KOPT-K1 (cell line): ENCODE data around the gene OSBPL1A.

Experiments
- H3K27ac ChIP-seq: fragments of 200-600 bp; sonication (generic); 2 replicates; pipeline ENCODE4 v1.5.1; 2016; ENCODE audit warnings: antibody characterized with exemption, mild to moderate bottlenecking, low read depth, low read length; ENCODE audit not compliant: poor library complexity, severe bottlenecking
- H3K36me3 ChIP-seq: fragments of 200-600 bp; sonication (generic); 2 replicates; pipeline ENCODE4 v1.5.1; 2017; ENCODE audit warnings: antibody characterized with exemption, mild to moderate bottlenecking, low read length, moderate library complexity; ENCODE audit not compliant: insufficient read depth
- H3K9me3 ChIP-seq: fragments of 200-600 bp; sonication (generic); 2 replicates; pipeline ENCODE4 v1.5.1; 2017; ENCODE audit warnings: antibody characterized with exemption, low read length, mild to moderate bottlenecking; ENCODE audit not compliant: insufficient read depth, poor library complexity, severe bottlenecking

Gene OSBPL1A

GRCh38 chr18:24271381-24272228 lies 126.0 kb downstream of the OSBPL1A start:
- Histone ChIP-seq H3K9me3 (no peaks in the 10 kb centered on the region), H3K27ac (no peak overlapping the region), H3K36me3 (no peaks in the 10 kb centered on the region)

- H3K36me3 ChIP-seq, result no peaks in the 10 kb centered on the region
- no peaks in the 10 kb centered on the region for H3K9me3 ChIP-seq
- H3K27ac ChIP-seq, result no peak overlapping the region
Measured at GRCh38 chr18:24270937-24271380, 126.7 kb downstream of the OSBPL1A start.

- no peaks in the 10 kb centered on the region for H3K36me3 ChIP-seq
- H3K9me3 ChIP-seq, result no peaks in the 10 kb centered on the region
- no peak overlapping the region for H3K27ac ChIP-seq
Measured at GRCh38 chr18:24270358-24270936, 127.2 kb downstream of the OSBPL1A start.

- no peaks in the 10 kb centered on the region for H3K36me3 ChIP-seq
- no peak overlapping the region for H3K27ac ChIP-seq
- no peaks in the 10 kb centered on the region for H3K9me3 ChIP-seq
Measured at GRCh38 chr18:24268784-24269550, 128.7 kb downstream of the OSBPL1A start.

GRCh38 chr18:24267878-24268277 lies 129.7 kb downstream of the OSBPL1A start:
- H3K27ac ChIP-seq, result no peak overlapping the region
- H3K9me3 ChIP-seq, result no peaks in the 10 kb centered on the region

GRCh38 chr18:24266131-24266530 lies 131.5 kb downstream of the OSBPL1A start:
- Histone ChIP-seq H3K36me3 (no peaks in the 10 kb centered on the region), H3K9me3 (no peaks in the 10 kb centered on the region), H3K27ac (no peak overlapping the region)

More at GRCh38 chr18:24267878-24268277, 129.7 kb downstream of the OSBPL1A start:
- H3K36me3 ChIP-seq, result no peaks in the 10 kb centered on the region

DNA sequence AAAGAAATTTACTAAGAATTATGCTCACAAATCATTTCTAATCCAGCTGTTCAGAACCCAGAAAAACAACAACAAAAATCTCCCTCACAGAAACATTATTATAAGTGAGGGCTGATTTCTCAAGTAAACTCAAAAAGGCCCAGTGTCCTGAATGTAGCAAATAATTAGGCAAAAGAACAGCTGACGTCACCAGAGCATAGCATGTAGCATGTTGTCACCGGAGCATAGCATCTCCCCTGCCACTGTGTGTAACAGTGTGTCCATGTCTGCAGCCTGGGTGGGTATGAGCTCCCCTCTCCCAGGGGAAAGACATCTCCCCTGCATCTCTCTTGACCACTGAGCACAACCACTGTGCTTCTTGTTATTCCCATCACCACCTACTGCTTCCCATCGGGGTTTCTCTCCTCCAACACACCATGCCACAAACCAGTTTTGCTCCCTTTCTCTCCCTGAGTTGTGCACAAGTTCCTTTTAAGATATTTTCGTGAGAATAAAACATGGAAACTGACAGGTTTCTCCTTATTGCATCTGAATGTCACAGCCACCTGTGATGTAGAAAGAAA lies 132.0 kb downstream of the OSBPL1A start:
- Histone ChIP-seq H3K9me3 (no peaks in the 10 kb centered on the region), H3K36me3 (no peaks in the 10 kb centered on the region), H3K27ac (no peak overlapping the region)

- Histone ChIP-seq H3K27ac (no peak overlapping the region), H3K9me3 (no peaks in the 10 kb centered on the region), H3K36me3 (no peaks in the 10 kb centered on the region)
Measured at GRCh38 chr18:24263050-24263449, 134.6 kb downstream of the OSBPL1A start.

- Histone ChIP-seq H3K36me3 (no peaks in the 10 kb centered on the region), H3K27ac (no peak overlapping the region), H3K9me3 (no peaks in the 10 kb centered on the region)
Measured at GRCh38 chr18:24262087-24262486, 135.5 kb downstream of the OSBPL1A start.

- Histone ChIP-seq H3K9me3 (no peaks in the 10 kb centered on the region), H3K36me3 (no peaks in the 10 kb centered on the region), H3K27ac (no peak overlapping the region)
Measured at GRCh38 chr18:24259869-24260641, 137.6 kb downstream of the OSBPL1A start.

- H3K9me3 ChIP-seq, result no peaks in the 10 kb centered on the region
- H3K27ac ChIP-seq, result no peak overlapping the region
- H3K36me3 ChIP-seq, result no peaks in the 10 kb centered on the region
Measured at GRCh38 chr18:24254071-24254470, 143.6 kb downstream of the OSBPL1A start.

DNA sequence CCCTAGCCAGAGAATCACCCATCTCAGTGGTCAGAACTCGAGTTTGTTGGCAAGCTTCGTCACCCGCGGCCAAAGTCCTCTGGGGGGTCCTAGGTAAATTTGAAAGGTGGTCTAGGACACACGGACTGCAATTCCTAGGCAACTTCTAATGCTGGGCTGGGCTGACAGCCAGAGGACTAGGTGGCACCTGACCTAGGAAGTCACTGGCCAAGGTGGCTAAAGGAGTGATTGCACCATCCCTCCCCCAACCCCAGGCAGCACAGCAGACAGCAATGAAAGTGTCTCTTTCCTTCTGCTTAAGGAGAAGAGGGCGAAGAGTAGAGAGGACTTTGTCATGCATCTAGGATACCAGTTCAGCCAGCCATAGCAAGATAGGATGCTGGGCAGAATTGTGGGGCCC lies 147.9 kb downstream of the OSBPL1A start:
- Histone ChIP-seq H3K27ac (no peak overlapping the region), H3K9me3 (no peaks in the 10 kb centered on the region), H3K36me3 (no peaks in the 10 kb centered on the region)

DNA sequence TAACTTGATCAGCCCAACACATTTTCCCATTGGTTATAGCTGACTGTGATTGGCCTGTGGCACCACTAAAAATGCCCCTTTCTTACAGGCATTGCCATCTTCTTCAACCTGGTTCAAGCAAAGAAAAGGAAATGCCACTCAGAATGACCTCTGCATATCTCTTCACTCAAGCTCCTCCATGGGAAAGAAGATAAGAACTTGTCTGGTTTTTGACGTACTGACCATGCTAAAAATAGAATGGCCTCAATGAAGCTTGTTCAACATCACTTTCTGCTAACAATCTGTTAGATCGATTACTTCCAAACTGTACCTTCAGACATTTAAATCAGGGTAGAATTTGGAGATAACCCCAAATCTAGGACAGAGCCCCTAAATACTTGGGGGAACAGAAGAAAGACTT lies 149.3 kb downstream of the OSBPL1A start:
- no peaks in the 10 kb centered on the region for H3K9me3 ChIP-seq
- H3K27ac ChIP-seq, result no peak overlapping the region
- no peaks in the 10 kb centered on the region for H3K36me3 ChIP-seq

- Histone ChIP-seq H3K36me3 (no peaks in the 10 kb centered on the region), H3K9me3 (no peaks in the 10 kb centered on the region), H3K27ac (no peak overlapping the region)
Measured at GRCh38 chr18:24246143-24246542, 151.5 kb downstream of the OSBPL1A start.
